K562 (cell line): ENCODE results near the gene LRRC8E. TPM values are rescaled to one million over a fixed set of nuclear protein-coding genes. Genes with fewer than 3 reads are reported as not detected.
A peak's percentile ranks its signal among the peaks of the same experiment; 100 is the strongest.

Experiments used
- AFF4 ChIP-seq: sonication (generic); formaldehyde crosslinking; IDR thresholded peaks from 2 replicates; pipeline ENCODE4 v1.8.0; 2023; ENCODE audit warnings: mild to moderate bottlenecking, missing genetic modification reagents
- ARID4B ChIP-seq: sonication (generic); formaldehyde crosslinking; IDR thresholded peaks from 2 replicates; pipeline ENCODE4 v1.8.0; 2022; ENCODE audit warnings: mild to moderate bottlenecking, missing genetic modification reagents
- CCNT2 ChIP-seq: IDR thresholded peaks from 2 replicates; pipeline ENCODE4 v1.6.1; 2011; ENCODE audit warnings: borderline replicate concordance, low read depth, mild to moderate bottlenecking, moderate library complexity, mixed read lengths, low read length; ENCODE audit not compliant: insufficient read length; ENCODE audit errors: extremely low read depth
- FOXM1 ChIP-seq, 2 experiments: fragments of 450-650 bp in 1 of 2; sonication (generic) in 1 of 2; formaldehyde crosslinking in 1 of 2; IDR thresholded peaks; 2 replicates each; pipeline versions ENCODE4 v1.6.1 to v1.9.0; 2017 to 2022; ENCODE audit warnings: low read depth in 2 of 2, mild to moderate bottlenecking in 2 of 2, missing genetic modification reagents in 1 of 2, moderate library complexity in 1 of 2
- HMGXB4 ChIP-seq: sonication (generic); formaldehyde crosslinking; IDR thresholded peaks from 2 replicates; pipeline ENCODE4 v1.8.1; 2023; ENCODE audit warnings: mild to moderate bottlenecking, missing genetic modification reagents
- HNRNPK ChIP-seq: fragments of 200-400 bp; formaldehyde crosslinking; IDR thresholded peaks from one replicate; pipeline ENCODE4 v1.6.1; 2018; ENCODE audit warnings: mild to moderate bottlenecking, low read depth, low read length; ENCODE audit not compliant: poor library complexity, severe bottlenecking
- NCOR1 ChIP-seq: fragments of 450-650 bp; IDR thresholded peaks from 2 replicates; pipeline ENCODE4 v1.6.1; 2016; ENCODE audit warnings: mild to moderate bottlenecking, moderate library complexity
- NRF1 ChIP-seq, 2 experiments: fragments of 450-650 bp; IDR thresholded peaks in 1 of 2; conservative IDR thresholded peaks in 1 of 2; 2 replicates each; pipeline ENCODE4 v1.6.1; 2014; ENCODE audit warnings: mild to moderate bottlenecking in 2 of 2
- OTX1 ChIP-seq: fragments of 450-650 bp; formaldehyde crosslinking; IDR thresholded peaks from 2 replicates; pipeline ENCODE4 v1.4.0; 2022; ENCODE audit warnings: mild to moderate bottlenecking
- RBM34 ChIP-seq: fragments of 200-400 bp; formaldehyde crosslinking; IDR thresholded peaks from 2 replicates; pipeline ENCODE4 v1.6.1; 2018; ENCODE audit warnings: low read length, borderline replicate concordance; ENCODE audit not compliant: insufficient read depth
- SLC30A9 ChIP-seq: fragments of 250-450 bp; sonication (Bioruptor Pico); IDR thresholded peaks from 2 replicates; pipeline ENCODE4 v1.8.0; 2022; ENCODE audit warnings: mild to moderate bottlenecking, moderate library complexity
- SRSF1 ChIP-seq: fragments of 200-400 bp; formaldehyde crosslinking; IDR thresholded peaks from 2 replicates; pipeline ENCODE4 v1.6.1; 2017; ENCODE audit warnings: mild to moderate bottlenecking, low read depth, low read length, moderate library complexity
- ZBED1 ChIP-seq: IDR thresholded peaks from 2 replicates; pipeline ENCODE4 v1.6.1; 2014
- ZNF140 ChIP-seq: fragments of 250-450 bp; sonication (Bioruptor Pico); IDR thresholded peaks from 2 replicates; pipeline ENCODE4 v1.8.0; 2021; ENCODE audit warnings: moderate library complexity, mild to moderate bottlenecking, inconsistent platforms
- ZNF347 ChIP-seq: fragments of 450-650 bp; formaldehyde crosslinking; IDR thresholded peaks from 2 replicates; pipeline ENCODE4 v1.4.0; 2020; ENCODE audit warnings: low read depth, mild to moderate bottlenecking, moderate library complexity
- ZNF561 ChIP-seq: fragments of 450-650 bp; formaldehyde crosslinking; conservative IDR thresholded peaks from 2 replicates; pipeline ENCODE4 v1.4.0; 2020; ENCODE audit warnings: mild to moderate bottlenecking, moderate library complexity
- polyA plus RNA-seq, 8 experiments: library from polyadenylated mRNA; depleted of rRNA in 4 of 8; stranded (reverse) in 5 of 8; unstranded in 3 of 8; fragments of >200 nt; fragmentation: Nextera tagmentation in 2 of 8; fragmentation: Illumina TruSeq in 1 of 8; extraction: Ambion mirVana in 2 of 8; extraction: Trizol in 1 of 8; gene quantifications; 2 replicates each; pipeline versions ENCODE4 v1.2.1 to v1.2.3, GENCODE V29; 2011 to 2014; ENCODE audit warnings: inconsistent platforms in 1 of 8, missing spikeins in 1 of 8
- total RNA-seq, 7 experiments: library from RNA; depleted of rRNA in 6 of 7; stranded (reverse); fragments of >200 nt in 6 of 7; fragmentation: Illumina TruSeq in 2 of 7; extraction: Trizol in 2 of 7; gene quantifications; 2 replicates each; pipeline versions ENCODE4 v1.2.1 to v1.2.3, GENCODE V29; 2011 to 2021; ENCODE audit warnings: low replicate concordance in 1 of 7

LRRC8E gene
- total and polyA plus RNA-seq, 9 of the 15 experiments (the other 6 are each of a cell fraction or from before 2014, with no cell fraction given) = 0.08 to 5.7 (median 3.5) TPM; not detected in 1

- TF ChIP-seq ARID4B (CRISPR knock-in tag) (peak; percentile 77), NRF1 (conservative IDR thresholded peaks at IDR 0.05 in 1 of 2, IDR thresholded peaks at IDR 0.05 in 1 of 2) (peak; percentile 27 to 42; a peak in 2 of 4 replicates), HMGXB4 (CRISPR knock-in tag) (peak; percentile 65; the same call in 1 of the 2 replicates), CCNT2 (peak; percentile 35), NCOR1 (no peak), ZNF561 (no peak), SRSF1 (no peak), FOXM1 (IDR thresholded peaks at IDR 0.05; ENCODE audit: low read depth) (no peak), FOXM1 (CRISPR knock-in tag; IDR thresholded peaks at IDR 0.05; ENCODE audit: low read depth) (peak; percentile 77), ZBED1 (no peak), SLC30A9 (CRISPR knock-in tag) (no peak), ZNF347 (CRISPR knock-in tag) (no peak), ZNF140 (CRISPR knock-in tag) (no peak), HNRNPK (peak; percentile 58), OTX1 (CRISPR knock-in tag) (no peak), RBM34 (peak; percentile 70; the same call in 1 of the 2 replicates), AFF4 (CRISPR knock-in tag) (0 out of 2 replicates have a peak, but pooled peaks have one; percentile 40)
Observed at GRCh38 chr19:7869453-7869909, 18.8 kb upstream of the LRRC8E start (continued).
